GM19467 (cell line): ENCODE results near the gene NCOA7.
"Not testable (repeated sequence)": the region's sequence is repeated elsewhere in the genome, so short reads cannot be mapped to it uniquely, and the experiment has no call there.

ENCODE experiments used
- ATAC-seq: cut with Tn5 transposase; IDR thresholded peaks from one replicate; pipeline ENCODE4 v1.9.1; 2021; ENCODE audit warnings: mild to moderate bottlenecking, moderate library complexity; ENCODE audit not compliant: unreplicated experiment

NCOA7 gene

GRCh38 chr6:125791820-125792165 is 1.0 kb downstream of the NCOA7 start:
- no peak for ATAC-seq

- ATAC-seq: no peak
These were observed 1.4 kb downstream of the NCOA7 start for GRCh38 chr6:125792172-125792571.

- no peak for ATAC-seq
These were observed 1.9 kb downstream of the NCOA7 start for GRCh38 chr6:125792680-125793079.

GRCh38 chr6:125793280-125793679 is 2.5 kb downstream of the NCOA7 start:
- no peak for ATAC-seq

GRCh38 chr6:125793863-125794262 is 3.1 kb downstream of the NCOA7 start:
- ATAC-seq: no peak

GRCh38 chr6:125794342-125795137 is 3.8 kb downstream of the NCOA7 start:
- no peak for ATAC-seq

- no peak for ATAC-seq
These were observed 4.5 kb downstream of the NCOA7 start for GRCh38 chr6:125795301-125795700.

- no peak for ATAC-seq
These were observed 6.5 kb downstream of the NCOA7 start for GRCh38 chr6:125797120-125797885.

- ATAC-seq: no peak
These were observed 7.2 kb downstream of the NCOA7 start for GRCh38 chr6:125797886-125798444.

GRCh38 chr6:125798734-125799508 is 8.2 kb downstream of the NCOA7 start:
- ATAC-seq: peak; percentile 78

- ATAC-seq: no peak
These were observed 11.6 kb downstream of the NCOA7 start for GRCh38 chr6:125802383-125802782.

- no peak for ATAC-seq
These were observed 12.2 kb downstream of the NCOA7 start for GRCh38 chr6:125802943-125803377.

GRCh38 chr6:125804264-125804663 is 13.5 kb downstream of the NCOA7 start:
- no peak for ATAC-seq

- ATAC-seq: not testable (repeated sequence)
These were observed 14.2 kb downstream of the NCOA7 start for GRCh38 chr6:125804866-125805425.

- no peak for ATAC-seq
These were observed 16.1 kb downstream of the NCOA7 start for GRCh38 chr6:125806813-125807212.

- ATAC-seq: peak; percentile 39
These were observed 16.5 kb downstream of the NCOA7 start for GRCh38 chr6:125807293-125807692.

- ATAC-seq: no peak
These were observed 17.3 kb downstream of the NCOA7 start for GRCh38 chr6:125808060-125808459.

- no peak for ATAC-seq
These were observed 17.8 kb downstream of the NCOA7 start for GRCh38 chr6:125808591-125808990.

- no peak for ATAC-seq
These were observed 18.9 kb downstream of the NCOA7 start for GRCh38 chr6:125809570-125810170.

- no peak for ATAC-seq
These were observed 19.7 kb downstream of the NCOA7 start for GRCh38 chr6:125810445-125810844.
